DND-41 (cell line): Measurements from ENCODE around the gene MAPK1.
"Not testable (repeated sequence)": the region's sequence is repeated elsewhere in the genome, so short reads cannot be mapped to it uniquely, and the experiment has no call there.

Source experiments
- EZH2 ChIP-seq: IDR thresholded peaks from 3 replicates; pipeline ENCODE4 v1.6.1; 2012; ENCODE audit warnings: borderline replicate concordance, low read depth, mild to moderate bottlenecking, moderate library complexity, low read length, inconsistent platforms; ENCODE audit not compliant: severe bottlenecking
- TF ChIP-seq, protein P1 (sequence below): IDR thresholded peaks from 2 replicates; pipeline ENCODE4 v1.5.1; 2012; ENCODE audit warnings: borderline replicate concordance, low read length, moderate library complexity, mild to moderate bottlenecking; ENCODE audit not compliant: poor library complexity, severe bottlenecking; ENCODE audit errors: extremely low read depth

DNA sequence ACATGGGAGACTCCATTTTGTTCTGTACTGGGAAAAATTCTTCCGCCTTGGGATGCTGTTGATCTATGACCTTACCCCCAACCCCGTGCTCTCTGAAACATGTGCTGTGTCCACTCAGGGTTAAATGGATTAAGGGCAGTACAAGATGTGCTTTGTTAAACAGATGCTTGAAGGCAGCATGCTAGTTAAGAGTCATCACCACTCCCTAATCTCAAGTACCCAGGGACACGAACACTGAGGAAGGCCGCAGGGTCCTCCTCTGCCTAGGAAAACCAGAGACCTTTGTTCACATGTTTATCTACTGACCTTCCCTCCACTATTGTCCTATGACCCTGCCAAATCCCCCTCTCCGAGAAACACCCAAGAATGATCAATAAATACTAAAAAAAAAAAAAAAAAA lies 19.4 kb downstream of the MAPK1 start:
- TF ChIP-seq, protein P1, sequence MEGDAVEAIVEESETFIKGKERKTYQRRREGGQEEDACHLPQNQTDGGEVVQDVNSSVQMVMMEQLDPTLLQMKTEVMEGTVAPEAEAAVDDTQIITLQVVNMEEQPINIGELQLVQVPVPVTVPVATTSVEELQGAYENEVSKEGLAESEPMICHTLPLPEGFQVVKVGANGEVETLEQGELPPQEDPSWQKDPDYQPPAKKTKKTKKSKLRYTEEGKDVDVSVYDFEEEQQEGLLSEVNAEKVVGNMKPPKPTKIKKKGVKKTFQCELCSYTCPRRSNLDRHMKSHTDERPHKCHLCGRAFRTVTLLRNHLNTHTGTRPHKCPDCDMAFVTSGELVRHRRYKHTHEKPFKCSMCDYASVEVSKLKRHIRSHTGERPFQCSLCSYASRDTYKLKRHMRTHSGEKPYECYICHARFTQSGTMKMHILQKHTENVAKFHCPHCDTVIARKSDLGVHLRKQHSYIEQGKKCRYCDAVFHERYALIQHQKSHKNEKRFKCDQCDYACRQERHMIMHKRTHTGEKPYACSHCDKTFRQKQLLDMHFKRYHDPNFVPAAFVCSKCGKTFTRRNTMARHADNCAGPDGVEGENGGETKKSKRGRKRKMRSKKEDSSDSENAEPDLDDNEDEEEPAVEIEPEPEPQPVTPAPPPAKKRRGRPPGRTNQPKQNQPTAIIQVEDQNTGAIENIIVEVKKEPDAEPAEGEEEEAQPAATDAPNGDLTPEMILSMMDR: not testable (repeated sequence)
- not testable (repeated sequence) for TF ChIP-seq EZH2
